HG03442 (cell line): ENCODE results near the gene PNKD.

ENCODE experiments used
- ATAC-seq: cut with Tn5 transposase; IDR thresholded peaks from one replicate; pipeline ENCODE4 v1.9.1; 2021; ENCODE audit warnings: mild to moderate bottlenecking, moderate library complexity; ENCODE audit not compliant: unreplicated experiment

Gene PNKD

DNA sequence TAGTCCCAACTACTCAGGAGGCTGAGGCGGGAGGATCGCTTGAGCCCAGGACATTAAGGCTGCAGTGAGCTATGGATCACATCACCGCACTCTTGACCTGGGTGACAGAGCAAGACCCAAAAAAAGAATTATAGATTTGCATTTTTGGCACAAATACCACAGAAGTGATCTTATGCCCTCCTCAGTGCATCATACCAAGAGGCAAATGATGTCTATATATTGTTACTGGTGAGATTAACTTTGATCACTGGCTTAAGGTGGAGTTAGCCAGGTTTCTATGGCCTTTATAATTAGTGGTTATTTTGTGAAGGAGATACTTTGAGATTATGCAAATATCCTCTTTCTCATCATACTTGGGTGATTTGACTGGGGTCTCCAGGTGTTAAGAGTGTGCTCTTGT is 64.2 kb downstream of the PNKD start:
- ATAC-seq, result no peak

DNA sequence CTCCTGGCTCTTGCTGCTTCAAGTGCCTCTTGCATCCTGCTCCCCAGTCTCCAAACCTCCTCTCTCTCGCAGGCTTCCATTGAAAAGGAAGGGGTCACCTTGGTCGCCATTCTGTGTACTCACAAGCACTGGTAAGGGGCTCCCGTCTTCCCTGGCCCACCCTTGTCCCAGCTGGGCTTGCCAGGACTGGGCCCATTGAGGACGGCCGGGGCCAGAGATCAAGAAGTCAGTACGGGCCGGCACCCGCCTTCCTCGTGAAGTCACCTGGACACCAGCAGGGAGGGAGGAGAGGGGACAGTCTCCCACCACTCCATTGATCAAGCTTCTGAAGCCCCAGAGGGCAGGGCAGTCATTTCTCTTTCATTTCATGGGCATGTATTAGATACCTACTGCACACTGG is 70.3 kb downstream of the PNKD start:
- ATAC-seq, result no peak

DNA sequence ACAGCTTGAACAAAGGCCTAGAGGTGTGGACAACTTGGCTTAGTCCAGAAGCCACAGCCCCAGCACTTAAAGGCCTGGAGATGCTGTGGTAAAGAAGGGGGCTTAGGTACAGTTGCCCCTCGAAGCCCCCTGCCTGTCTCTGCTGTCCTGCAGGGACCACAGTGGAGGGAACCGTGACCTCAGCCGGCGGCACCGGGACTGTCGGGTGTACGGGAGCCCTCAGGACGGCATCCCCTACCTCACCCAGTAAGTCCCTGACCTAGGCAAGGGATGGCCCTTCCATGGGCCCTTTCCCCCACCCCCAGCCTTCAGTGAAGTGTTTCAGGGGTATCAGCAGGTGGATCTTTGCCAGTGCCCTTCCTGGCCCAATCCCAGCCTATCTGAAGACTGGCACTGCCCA is 71.1 kb downstream of the PNKD start:
- ATAC-seq, result no peak

DNA sequence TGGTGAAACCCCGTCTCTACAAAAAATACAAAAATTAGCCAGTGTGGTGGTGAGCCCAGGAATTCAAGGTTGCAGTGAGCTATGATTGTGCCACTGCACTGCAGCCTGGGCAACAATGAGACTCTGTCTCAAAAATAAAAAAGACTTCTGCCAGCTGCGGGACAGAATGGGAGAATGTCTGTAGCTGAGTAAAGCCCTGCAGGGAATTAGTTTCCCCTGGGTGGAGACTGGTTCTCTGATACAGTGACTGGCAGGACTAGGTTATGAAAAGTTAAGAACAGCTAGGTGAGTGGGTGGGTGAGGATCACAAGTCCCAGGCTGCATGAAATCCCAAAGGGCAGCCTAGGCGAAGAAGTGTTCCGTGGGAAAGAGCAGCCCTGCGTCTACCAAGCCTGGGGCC is 72.5 kb downstream of the PNKD start:
- ATAC-seq, result no peak

DNA sequence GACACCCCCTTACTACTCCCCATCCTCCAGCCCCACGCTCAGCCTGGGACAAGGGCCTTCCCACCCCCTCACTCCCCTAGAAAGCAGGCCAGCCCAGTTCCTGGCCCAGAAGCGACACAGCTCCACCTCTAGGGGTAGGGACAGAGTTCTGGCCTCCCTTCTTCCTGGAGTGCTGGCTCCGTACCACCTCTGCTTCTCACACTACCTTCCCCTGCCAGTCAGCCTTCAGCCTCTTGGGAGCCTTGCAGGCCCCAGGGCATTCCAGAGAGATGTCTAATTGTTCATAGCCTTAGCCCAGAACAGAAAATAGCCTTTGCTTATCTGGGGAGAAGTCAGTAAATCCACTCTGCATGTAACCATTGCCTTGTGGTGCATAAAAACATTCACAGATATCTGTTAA is 73.3 kb downstream of the PNKD start:
- ATAC-seq, result no peak

DNA sequence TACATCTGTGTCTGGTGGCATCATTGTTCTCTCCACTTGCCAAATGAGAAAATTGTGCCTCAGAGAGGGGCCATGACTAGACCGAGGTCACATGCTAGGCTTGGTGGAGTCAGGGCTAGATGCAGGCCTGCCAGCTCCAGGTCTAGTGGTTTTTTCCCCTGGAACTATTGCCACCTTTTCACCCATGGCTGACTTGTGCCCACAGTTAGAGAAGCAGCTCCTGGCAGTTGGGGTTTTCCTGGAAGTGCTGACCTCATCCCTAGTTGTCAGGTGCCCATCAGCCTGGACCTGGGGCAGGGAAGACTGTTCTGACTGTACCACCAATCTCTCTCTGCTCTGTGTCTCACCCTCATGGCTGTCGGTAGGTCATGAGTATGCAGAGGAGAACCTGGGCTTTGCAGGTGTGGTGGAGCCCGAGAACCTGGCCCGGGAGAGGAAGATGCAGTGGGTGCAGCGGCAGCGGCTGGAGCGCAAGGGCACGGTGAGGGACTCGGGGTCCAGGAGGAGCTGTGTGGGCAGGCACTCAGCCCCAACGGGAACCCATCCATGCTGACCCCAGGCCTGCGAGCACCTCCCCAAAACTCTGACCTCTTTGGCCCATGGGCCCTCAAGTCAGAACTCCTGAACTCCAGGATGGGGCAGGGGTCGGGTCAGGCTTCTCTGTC is 73.9 kb downstream of the PNKD start:
- ATAC-seq, result no peak

DNA sequence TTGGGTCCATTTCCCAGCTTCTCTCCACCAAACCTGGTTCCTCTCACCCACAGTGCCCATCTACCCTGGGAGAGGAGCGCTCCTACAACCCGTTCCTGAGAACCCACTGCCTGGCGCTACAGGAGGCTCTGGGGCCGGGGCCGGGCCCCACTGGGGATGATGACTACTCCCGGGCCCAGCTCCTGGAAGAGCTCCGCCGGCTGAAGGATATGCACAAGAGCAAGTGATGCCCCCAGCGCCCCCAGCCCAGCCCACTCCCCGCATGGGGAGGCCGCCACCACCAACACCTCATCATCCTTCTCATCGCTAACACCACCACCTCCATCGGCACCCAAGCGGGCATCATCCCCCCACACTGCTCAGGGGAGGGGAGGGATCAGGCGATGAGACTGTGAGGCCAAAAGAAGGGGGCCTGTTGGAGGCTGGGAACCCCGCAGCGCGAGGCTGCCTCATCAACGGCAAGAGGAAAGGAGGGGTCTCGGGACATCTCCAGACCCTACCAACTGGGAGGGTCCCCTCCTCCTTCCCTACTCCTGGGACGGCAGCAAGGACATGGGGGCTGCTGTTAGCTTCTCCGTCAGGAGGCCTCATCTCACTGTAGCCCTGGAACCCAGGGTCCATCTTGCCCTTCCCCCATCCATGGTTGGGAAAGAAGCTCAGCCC is 74.6 kb downstream of the PNKD start:
- ATAC-seq, result no peak

DNA sequence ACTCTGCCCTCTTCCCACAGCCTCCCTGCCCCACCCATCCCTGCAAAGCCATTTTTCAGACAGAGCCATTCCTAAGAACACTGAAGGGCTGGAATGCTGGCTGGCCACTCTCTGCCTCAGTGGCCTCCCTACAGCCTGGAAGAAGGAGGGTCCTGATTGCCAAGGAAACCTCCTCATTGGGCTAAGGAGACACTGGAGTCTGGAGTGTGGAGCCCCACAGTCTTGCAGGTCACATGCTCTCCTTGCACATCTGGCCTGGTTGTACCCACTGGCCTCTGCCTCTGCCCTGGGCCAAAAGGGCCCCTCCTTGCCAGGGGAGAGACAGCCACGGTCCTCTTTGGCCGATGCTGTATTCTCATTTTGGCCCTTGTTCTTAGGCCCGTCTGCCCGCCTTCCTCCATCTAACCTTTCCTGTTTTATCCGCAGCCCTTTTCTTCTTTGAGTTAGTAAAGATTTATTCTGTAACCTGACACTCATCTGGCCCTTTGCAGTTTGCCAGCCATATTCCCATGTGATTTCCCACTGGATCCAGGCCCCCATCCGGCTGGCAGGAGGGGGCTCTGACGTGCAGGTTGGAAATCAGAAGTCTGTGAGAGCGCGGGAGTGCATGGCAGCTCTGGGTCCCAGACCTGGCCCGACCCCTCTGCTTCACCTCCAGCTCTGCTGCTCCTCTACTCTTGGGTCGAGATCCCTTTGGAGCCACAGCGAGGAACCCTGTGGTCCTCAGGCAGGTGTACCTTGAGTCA is 75.3 kb downstream of the PNKD start:
- no peak for ATAC-seq

DNA sequence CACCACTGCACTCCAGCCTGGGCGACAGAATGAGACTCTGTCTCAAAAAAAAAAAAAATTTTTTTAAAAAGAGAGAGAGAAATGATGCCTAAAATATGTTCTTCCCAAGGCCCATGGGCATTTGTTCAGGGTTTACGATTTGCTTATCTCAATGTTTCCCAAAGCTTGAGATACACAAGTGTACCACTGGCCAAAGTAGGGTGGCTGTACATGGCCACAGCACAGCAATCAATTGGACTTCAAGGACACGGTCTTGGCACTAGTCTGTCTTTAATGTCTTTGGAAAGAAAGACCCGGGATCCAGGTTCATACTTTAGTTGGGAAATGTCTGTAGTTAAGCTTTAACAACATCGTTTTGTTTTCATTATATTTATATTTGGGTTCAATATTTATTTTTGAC is 76.9 kb downstream of the PNKD start:
- ATAC-seq, result no peak

DNA sequence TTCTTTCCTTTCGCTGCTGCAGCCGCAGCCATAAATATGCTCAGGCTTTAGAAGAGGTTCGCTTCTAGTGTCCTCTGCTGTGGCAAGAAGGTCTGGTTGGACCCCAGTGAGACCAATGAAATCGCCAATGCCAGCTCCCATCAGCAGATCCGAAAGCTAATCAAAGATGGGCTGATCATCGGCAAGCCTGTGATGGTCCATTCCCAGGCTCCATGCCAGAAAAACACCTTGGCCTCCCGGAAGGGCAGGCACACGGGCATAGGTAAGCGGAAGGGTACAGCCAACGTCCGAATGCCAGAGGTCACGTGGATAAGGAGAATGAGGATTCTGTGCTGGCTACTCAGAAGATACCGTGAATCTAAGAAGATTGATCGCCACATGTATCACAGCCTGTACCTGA is 83.7 kb downstream of the PNKD start:
- ATAC-seq, result no peak

DNA sequence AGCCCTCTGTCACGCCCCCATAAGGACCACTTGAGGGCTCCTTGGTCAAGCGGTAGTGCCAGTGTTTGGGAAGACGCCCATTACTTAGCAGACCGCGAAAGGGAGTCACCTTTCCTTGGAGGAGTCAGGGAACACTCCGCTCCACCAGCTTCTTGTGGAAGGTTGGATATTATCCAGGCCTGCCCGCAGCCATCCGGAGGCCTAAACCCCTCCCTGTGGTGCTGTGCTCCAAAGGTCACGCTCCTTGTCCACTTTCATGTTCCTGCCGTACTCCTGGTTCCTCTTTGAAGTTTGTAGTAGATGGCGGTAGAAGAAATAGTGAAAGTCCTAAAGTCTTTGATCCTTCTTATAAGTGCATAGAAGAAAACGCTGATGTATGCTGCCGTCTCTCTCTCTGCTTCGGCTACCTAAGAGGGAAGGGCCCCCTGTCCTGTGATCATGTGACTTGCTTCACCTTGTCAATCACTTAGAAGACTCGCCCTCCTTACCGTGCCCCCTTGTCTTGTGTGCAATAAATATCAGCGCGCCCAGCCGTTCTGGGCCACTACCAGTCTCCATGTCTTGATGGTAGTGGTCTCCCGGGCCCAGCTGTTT is 84.6 kb downstream of the PNKD start:
- ATAC-seq, result no peak

DNA sequence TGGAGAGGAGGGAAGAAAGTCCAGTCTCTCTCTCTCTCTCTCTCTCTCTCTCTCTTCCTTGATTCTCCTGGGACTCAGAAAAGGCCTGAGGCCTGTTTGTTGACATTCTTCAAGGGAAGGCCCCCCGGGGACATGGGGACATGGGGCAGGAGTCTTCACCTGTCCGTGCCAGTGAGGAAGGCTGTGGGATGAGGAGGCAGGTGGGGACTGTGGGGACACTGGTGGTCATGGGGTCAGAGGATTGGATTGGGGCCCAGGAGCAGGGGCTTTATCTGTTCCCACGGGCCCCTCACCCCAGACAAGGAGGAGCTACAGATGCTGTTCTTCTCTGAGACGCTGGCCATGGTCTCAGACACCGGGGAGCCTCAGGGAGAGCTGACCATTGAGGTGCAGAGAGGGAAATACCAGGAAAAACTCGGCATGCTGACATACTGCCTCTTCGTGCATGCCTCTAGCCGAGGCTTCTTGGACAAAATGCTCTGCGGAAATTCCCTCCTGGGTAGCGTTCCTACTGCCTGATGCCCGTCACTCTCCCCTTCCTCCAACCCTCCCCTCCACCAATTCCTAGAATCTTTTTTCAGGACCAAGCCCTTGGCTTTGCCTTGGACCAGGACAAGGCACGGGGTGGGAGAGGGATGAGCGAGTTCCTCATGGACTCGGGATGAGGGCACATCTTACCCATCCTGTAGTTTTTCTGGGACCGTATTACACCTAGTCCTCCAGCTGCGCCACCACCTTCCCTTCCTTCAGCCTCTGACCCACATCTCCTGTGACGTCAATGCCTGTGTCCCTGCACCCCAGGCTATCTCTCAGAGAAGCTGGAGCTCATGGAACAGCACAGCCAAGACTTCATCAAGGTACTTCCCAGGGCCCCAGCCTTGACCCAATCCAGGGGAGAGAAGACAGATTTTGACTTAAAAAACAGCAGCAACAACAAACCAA is 87.2 kb downstream of the PNKD start:
- ATAC-seq, result no peak

DNA sequence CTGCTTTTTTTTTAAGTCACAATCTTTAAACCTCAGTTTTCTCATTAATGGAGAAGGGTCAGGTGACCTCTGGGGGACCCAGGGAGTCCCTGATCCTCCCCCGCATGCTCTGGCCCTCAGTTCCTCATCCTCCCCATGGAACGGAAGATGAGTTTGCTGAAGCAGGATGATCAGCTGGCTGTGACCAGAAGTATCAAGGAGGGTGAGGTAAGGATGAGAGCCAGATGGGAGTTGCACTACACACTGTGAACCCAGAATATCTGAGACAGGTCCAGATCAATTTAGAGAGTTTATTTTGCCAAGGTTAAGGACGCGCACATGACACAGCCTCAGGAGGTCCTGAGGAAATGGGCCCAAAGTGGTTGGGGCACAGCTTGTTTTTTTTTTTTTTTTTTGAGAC is 90.1 kb downstream of the PNKD start:
- no peak for ATAC-seq

DNA sequence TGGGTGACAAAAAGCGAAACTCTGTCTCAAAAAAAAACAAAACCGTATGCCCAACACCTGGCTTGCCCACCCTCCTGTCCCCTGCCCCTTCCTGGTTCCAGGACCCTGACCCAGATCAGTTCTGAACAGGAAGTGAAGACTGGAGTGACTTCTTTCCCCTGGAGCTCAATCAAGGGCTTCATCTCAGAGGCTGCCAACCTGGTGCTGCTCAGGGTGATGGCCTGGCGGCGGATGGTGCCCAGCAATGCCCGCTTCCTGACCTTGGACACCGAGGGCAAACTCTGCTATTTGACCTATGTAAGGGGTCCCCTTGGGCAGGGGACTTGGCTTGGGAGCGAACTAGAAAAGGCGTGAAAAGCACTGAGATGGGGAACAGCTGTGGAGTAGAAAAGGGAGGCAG is 92.3 kb downstream of the PNKD start:
- no peak for ATAC-seq

DNA sequence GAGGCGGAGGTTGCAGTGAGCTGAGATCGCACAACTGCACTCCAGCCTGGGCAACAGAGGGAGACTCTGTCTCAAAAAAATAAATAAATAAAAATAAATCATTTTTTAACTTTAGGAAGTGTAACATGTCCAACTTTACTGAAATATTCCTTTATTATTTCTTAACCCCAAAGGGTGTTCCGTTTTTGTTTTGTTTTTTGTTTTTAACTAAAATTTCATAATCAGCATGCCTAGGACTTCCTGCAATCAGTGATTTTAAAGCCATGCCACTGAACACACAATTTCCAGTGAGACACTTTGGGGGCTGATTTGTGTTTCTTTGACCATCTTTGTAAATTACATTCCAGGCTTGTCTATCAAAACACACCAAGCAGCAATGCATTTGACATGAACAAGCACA is 93.4 kb downstream of the PNKD start:
- no peak for ATAC-seq

DNA sequence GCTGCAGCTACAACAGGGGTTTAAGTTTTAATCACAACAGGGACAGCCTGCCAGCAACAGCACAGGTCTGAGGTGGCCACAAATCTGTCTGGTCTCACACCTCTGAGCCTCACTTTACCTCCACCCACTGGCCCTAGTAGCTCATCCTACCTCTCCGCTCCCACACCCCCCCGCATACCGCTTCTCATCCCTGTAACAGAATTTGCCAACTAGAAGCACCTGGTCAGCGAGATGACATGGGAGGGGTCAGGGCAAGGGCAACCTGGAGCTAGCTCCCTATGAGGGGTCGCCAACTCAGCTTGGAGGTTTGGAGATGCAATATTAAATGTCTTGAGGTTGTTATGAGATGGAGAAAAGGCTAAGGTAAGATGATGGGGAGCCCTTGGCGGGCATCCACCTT is 93.9 kb downstream of the PNKD start:
- ATAC-seq, result no peak

DNA sequence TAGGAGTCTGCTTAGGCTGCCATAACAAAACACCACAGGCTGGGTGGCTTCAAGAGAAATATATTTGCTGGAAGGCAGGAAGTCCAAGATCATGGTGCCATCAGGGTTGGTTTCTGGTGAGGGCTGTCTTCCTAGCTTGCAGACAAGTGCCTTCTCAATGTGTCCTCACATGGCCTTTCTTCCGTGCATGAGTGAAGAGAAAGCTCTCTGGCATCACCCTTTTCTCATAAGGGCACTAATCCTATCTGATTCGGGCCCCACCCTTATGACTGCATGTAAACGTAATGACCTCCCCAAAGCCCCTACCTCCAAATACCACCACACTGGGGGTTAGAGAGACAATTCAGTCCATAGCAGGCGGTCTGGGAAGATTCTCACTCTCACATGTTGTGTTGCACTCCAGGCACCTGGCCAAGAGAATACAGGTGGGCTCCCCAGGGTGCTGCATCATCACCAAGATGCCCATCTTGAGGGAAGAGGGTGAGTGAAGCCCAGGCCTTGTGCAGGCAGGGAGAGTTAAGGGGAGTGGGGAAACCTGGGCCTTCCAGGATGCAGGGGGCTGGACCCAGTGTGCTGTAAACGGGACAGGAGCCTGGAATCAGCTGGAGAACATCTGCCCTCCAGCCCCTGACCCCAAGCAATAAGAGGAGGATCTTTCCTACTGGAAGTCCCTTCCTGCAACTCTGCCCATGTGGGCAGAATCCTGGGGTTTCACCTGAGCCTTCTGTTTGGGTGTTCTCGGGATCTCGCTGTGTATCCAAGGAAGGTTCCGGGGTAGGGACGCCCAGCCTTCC is 96.5 kb downstream of the PNKD start:
- ATAC-seq, result no peak

DNA sequence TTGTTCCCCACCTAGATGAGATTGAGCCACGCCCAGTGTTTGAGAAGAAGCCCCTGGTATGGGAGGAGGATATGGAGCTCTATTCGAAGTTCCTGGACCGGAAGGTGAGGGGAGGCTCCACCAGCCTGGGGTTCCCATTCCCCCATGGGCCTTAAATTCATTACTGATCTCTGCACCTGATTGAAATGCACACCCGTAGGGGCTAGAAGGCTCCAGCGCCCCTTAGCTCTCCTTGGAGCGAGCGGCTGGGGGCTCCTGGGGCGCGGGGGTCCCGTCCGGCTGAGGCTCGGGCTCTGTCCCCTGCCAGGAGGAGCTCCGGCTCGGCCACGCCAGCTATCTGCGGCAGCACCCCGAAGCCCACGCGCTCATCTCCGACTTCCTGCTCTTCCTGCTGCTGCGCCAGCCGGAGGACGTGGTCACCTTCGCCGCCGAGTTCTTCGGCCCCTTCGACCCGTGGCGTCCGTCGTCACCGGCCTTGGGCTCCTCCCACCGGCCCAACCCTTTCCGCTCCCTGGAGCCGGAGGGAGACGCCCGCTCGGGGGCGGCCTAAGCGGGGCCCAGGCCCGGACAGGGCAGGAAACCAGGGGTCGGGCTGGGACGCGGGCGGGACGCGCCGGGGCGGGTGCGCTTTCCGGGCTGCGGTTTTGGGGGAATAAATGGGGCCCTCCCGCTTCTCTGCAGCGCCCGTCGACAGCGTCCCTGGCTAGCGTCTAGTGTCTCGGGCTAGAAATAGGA is 97.3 kb downstream of the PNKD start:
- ATAC-seq, result peak; percentile 95

DNA sequence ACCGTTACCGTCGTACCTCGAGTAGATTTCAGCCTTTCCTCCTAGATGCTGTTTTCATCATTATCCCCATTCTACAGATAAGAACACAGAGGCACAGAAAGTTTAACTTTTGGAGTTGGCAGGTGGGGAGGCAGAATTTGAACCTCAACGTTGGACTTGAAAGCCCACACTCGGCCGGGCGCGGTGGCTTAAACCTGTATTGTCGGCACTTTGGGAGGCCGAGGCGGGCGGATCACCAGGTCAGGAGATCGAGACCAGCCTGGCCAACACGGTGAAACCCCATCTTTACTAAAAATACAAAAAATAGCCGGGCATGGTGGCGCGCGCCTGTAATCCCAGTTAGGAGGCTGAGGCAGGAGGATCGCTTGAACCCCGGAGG is 97.8 kb downstream of the PNKD start:
- no peak for ATAC-seq
